Lung (tissue), 12 donors: ENCODE results near the gene TRAP1. TPM values are rescaled to one million over a fixed set of nuclear protein-coding genes. Genes with fewer than 3 reads are reported as not detected.

Experiments
- ATAC-seq: fragments of 200-7000 bp; cut with Tn5 transposase; one replicate; pipeline ENCODE4 v1.9.1; 2020; ENCODE audit warnings: moderate number of reproducible peaks; ENCODE audit not compliant: insufficient read depth, low FRiP score
- DNase-seq, 3 donors: peaks; one replicate each; pipeline ENCODE4 v3.0.0-alpha.2; 2013 to 2017
- H3K27ac ChIP-seq, 2 donors: one replicate each; pipeline ENCODE4 v1.5.1; 2013; ENCODE audit warnings: mild to moderate bottlenecking in 2 of 2, moderate library complexity in 2 of 2, control low read depth in 1 of 2, inconsistent platforms in 1 of 2, low read depth in 1 of 2, low read length in 1 of 2
- H3K27me3 ChIP-seq, 3 donors: one replicate each; pipeline ENCODE4 v1.5.1; 2013; ENCODE audit warnings: low read length in 2 of 3; ENCODE audit not compliant: control insufficient read depth in 3 of 3, insufficient read depth in 3 of 3
- H3K36me3 ChIP-seq, 4 donors: one replicate each; pipeline ENCODE4 v1.5.1; 2013; ENCODE audit warnings: low read length in 4 of 4, mild to moderate bottlenecking in 1 of 4, moderate library complexity in 1 of 4; ENCODE audit not compliant: control insufficient read depth in 4 of 4, insufficient read depth in 4 of 4
- H3K4me1 ChIP-seq, 5 donors: one replicate each; pipeline ENCODE4 v1.5.1; 2013; ENCODE audit warnings: low read length in 5 of 5, mild to moderate bottlenecking in 2 of 5, moderate library complexity in 1 of 5; ENCODE audit not compliant: control insufficient read depth in 5 of 5, insufficient read depth in 5 of 5
- H3K4me3 ChIP-seq: one replicate; pipeline ENCODE4 v1.5.1; 2013; ENCODE audit warnings: mild to moderate bottlenecking, control low read depth, moderate library complexity
- H3K9ac ChIP-seq, 2 donors: one replicate each; pipeline ENCODE4 v1.5.1; 2013; ENCODE audit warnings: low read length in 2 of 2, control low read depth in 1 of 2; ENCODE audit not compliant: insufficient read depth in 1 of 2
- H3K9me3 ChIP-seq, 4 donors: one replicate each; pipeline ENCODE4 v1.5.1; 2013; ENCODE audit warnings: low read length in 3 of 4, mild to moderate bottlenecking in 1 of 4, moderate library complexity in 1 of 4; ENCODE audit not compliant: control insufficient read depth in 4 of 4, insufficient read depth in 3 of 4
- CTCF ChIP-seq: IDR thresholded peaks from 2 replicates; pipeline ENCODE4 v1.5.1; 2012; ENCODE audit warnings: mild to moderate bottlenecking; ENCODE audit errors: control extremely low read depth, extremely low read depth
- WGBS, 2 donors: extraction: QIAGEN DNeasy Blood & Tissue Kit; methylation state at CpG; one replicate each; pipeline ENCODE4 v1.1.7; 2013; 5-methylcytosine and 5-hydroxymethylcytosine counted together
- polyA plus RNA-seq, 2 donors: library from polyadenylated mRNA; stranded (reverse); fragments of 200-250 nt; gene quantifications; one replicate each; pipeline ENCODE4 v1.2.1, GENCODE V29; 2013
- total RNA-seq, 2 donors: library from RNA; depleted of rRNA in 1 of 2; stranded (reverse); fragments of >200 nt in 1 of 2; gene quantifications; one replicate each; pipeline ENCODE4 v1.2.1, GENCODE V29; 2014 to 2021
- donor health status: control.
- donor health status: control.
- donor health status: Bipolar disorder and iron deficiency.
- donor health status: healthy.
- donor health status: DM: yes; HTN: yes; CAD: no.

TRAP1 gene
- total and polyA plus RNA-seq, 4 donors: 44.8 to 94.3 (median 58.8) TPM

GRCh38 chr16:3739636-3740035 lies 22.3 kb upstream of the TRAP1 start:
- Histone ChIP-seq H3K9me3 (no peaks in the 10 kb centered on the region), H3K9ac (no peak overlapping the region), H3K4me3 (no peak overlapping the region), H3K4me1 (no peaks in the 10 kb centered on the region), H3K36me3 (peaks cover 42 to 68% (median 67%) of the 10 kb centered on the region in 4 donors), H3K27me3 (no peaks in the 10 kb centered on the region), H3K27ac (no peak overlapping the region)
- DNase-seq (no peak), ATAC-seq (no peak)
- 95 to 97% methylated on average over 9 of the region's 9 CpGs for WGBS, 2 donors
- TF ChIP-seq CTCF: no peak

- no peaks in the 10 kb centered on the region for H3K27me3 ChIP-seq
- H3K27ac ChIP-seq: no peak overlapping the region
- 96% methylated on average over 8 of the region's 8 CpGs for WGBS, 2 donors
- no peaks in the 10 kb centered on the region for H3K4me1 ChIP-seq
- no peak overlapping the region for H3K4me3 ChIP-seq
- H3K9ac ChIP-seq: no peak overlapping the region
- peaks cover 39 to 68% (median 68%) of the 10 kb centered on the region in 4 donors for H3K36me3 ChIP-seq
- no peak for TF ChIP-seq CTCF
- no peak for DNase-seq
- H3K9me3 ChIP-seq: no peaks in the 10 kb centered on the region
- no peak for ATAC-seq
Observed at GRCh38 chr16:3738541-3738940, 21.2 kb upstream of the TRAP1 start.

DNA sequence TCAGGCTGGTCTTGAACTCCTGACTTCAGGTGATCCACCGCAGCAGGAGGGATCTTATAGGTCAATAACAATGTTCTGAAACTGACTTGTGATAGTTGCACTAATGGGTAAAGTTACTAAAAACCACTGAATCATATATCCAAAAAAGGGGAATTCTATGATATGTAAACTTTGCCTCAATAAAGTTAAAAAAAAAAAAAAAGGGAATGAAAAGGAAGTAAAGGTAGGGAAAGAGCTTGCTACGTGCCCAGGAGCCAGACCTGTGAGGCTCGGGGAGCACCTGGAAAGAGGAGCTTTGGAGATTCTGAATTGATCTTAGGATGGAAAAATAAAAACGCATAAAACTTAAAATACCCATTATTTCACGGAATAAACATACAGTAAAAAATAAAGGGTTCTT lies 20.8 kb upstream of the TRAP1 start:
- no peaks in the 10 kb centered on the region for H3K4me1 ChIP-seq
- TF ChIP-seq CTCF: no peak
- 95 to 97% methylated on average over 5 of the region's 5 CpGs for WGBS, 2 donors
- H3K36me3 ChIP-seq: peaks cover 36 to 65% (median 63%) of the 10 kb centered on the region in 4 donors
- no peak overlapping the region for H3K9ac ChIP-seq
- H3K4me3 ChIP-seq: no peak overlapping the region
- DNase-seq (no peak), ATAC-seq (no peak)
- no peaks in the 10 kb centered on the region for H3K9me3 ChIP-seq
- no peaks in the 10 kb centered on the region for H3K27me3 ChIP-seq
- H3K27ac ChIP-seq: no peak overlapping the region

DNA sequence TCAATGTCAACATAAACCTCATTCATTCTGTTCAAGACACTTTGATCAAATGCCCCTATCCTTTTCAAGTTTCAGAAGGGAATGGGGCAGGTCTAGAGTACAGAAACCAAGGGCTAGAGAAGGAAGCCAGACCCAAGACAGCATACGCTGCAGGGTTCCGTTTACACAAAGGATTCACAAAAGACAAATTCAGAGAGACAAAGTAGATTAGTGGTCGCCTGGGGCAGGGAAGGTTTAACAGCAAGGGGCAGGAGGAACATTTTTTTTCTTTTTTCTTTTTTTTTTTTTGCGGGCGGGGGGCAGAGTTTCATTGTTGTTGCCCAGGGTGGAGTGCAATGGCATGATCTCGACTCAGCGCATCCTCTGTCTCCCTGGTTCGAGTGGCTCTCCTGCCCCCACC lies 19.9 kb upstream of the TRAP1 start:
- no peak overlapping the region for H3K27ac ChIP-seq
- no peak for TF ChIP-seq CTCF
- DNase-seq: no peak
- peaks cover 33 to 61% (median 57%) of the 10 kb centered on the region in 4 donors for H3K36me3 ChIP-seq
- H3K9me3 ChIP-seq: no peaks in the 10 kb centered on the region
- no peak overlapping the region for H3K4me3 ChIP-seq
- no peaks in the 10 kb centered on the region for H3K27me3 ChIP-seq
- H3K4me1 ChIP-seq: no peaks in the 10 kb centered on the region
- WGBS, 2 donors: 91 to 96% methylated on average over 8 of the region's 8 CpGs
- no peak overlapping the region for H3K9ac ChIP-seq
- ATAC-seq: no peak
